Hepatocyte (in vitro differentiated cells): ENCODE measurements around the gene LEPR.

Source experiments
- CTCF ChIP-seq: fragments of 200-600 bp; sonication (generic); IDR thresholded peaks from 2 replicates; pipeline ENCODE4 v1.5.1; 2016; ENCODE audit warnings: antibody characterized with exemption, mild to moderate bottlenecking; ENCODE audit not compliant: poor library complexity
- EZH2 ChIP-seq: fragments of 200-600 bp; sonication (generic); IDR thresholded peaks from 2 replicates; pipeline ENCODE4 v1.6.1; 2016; ENCODE audit warnings: antibody characterized with exemption, mild to moderate bottlenecking, borderline replicate concordance
- EZH2phosphoT487 ChIP-seq: fragments of 200-600 bp; sonication (generic); IDR thresholded peaks from one replicate; pipeline ENCODE4 v1.6.1; 2018; ENCODE audit warnings: antibody characterized with exemption, mild to moderate bottlenecking, low read depth, moderate library complexity; ENCODE audit not compliant: unreplicated experiment, severe bottlenecking

- TF ChIP-seq CTCF (no peak), EZH2 (no peak), EZH2phosphoT487 (no peak)
These were observed 37.4 kb downstream of the LEPR start for GRCh38 chr1:65457868-65458267.
